Smooth muscle cell (in vitro differentiated cells): ENCODE data around the gene AOC3. TPM values are rescaled to one million over a fixed set of nuclear protein-coding genes. Genes with fewer than 3 reads are reported as not detected.
"Not testable (repeated sequence)": the region's sequence is repeated elsewhere in the genome, so short reads cannot be mapped to it uniquely, and the experiment has no call there.

ENCODE experiments used
- DNase-seq: peaks from one replicate; lab custom pipeline; 2025; ENCODE audit not compliant: unreplicated experiment; lab: John Stamatoyannopoulos, UW
- H2AFZ ChIP-seq: fragments of 200-600 bp; sonication (generic); 2 replicates; pipeline ENCODE4 v1.6.0; 2016; ENCODE audit warnings: antibody characterized with exemption, low read depth, mild to moderate bottlenecking
- H3F3A ChIP-seq: fragments of 200-600 bp; sonication (generic); 2 replicates; pipeline ENCODE4 v1.6.0; 2017; ENCODE audit warnings: antibody characterized with exemption, low read depth
- H3K27ac ChIP-seq: fragments of 200-600 bp; sonication (generic); 2 replicates; pipeline ENCODE4 v1.5.1; 2016; ENCODE audit warnings: low read depth, mild to moderate bottlenecking
- H3K27me3 ChIP-seq: fragments of 200-600 bp; sonication (generic); 2 replicates; pipeline ENCODE4 v1.6.1; 2016; ENCODE audit warnings: low read depth, mild to moderate bottlenecking
- H3K36me3 ChIP-seq: fragments of 200-600 bp; sonication (generic); 2 replicates; pipeline ENCODE4 v1.5.1; 2016; ENCODE audit warnings: low read depth
- H3K4me1 ChIP-seq: fragments of 200-600 bp; sonication (generic); 2 replicates; pipeline ENCODE4 v1.5.1; 2016; ENCODE audit warnings: low read depth
- H3K4me2 ChIP-seq: fragments of 200-600 bp; sonication (generic); 2 replicates; pipeline ENCODE4 v1.6.0; 2016; ENCODE audit warnings: mild to moderate bottlenecking
- H3K4me3 ChIP-seq: fragments of 200-600 bp; sonication (generic); 2 replicates; pipeline ENCODE4 v1.5.1; 2016; ENCODE audit warnings: mild to moderate bottlenecking
- H3K79me2 ChIP-seq: fragments of 200-600 bp; sonication (generic); 2 replicates; pipeline ENCODE4 v1.6.0; 2016; ENCODE audit warnings: low read depth, mild to moderate bottlenecking
- H3K9ac ChIP-seq: fragments of 200-600 bp; sonication (generic); 2 replicates; pipeline ENCODE4 v1.6.0; 2016; ENCODE audit warnings: low read depth
- H3K9me3 ChIP-seq: fragments of 200-600 bp; sonication (generic); replicated peaks from 2 replicates; pipeline ENCODE4 v1.5.1; 2016; ENCODE audit warnings: low read depth
- H4K20me1 ChIP-seq: fragments of 200-600 bp; sonication (generic); 2 replicates; pipeline ENCODE4 v1.6.0; 2016; ENCODE audit warnings: low read depth
- CTCF ChIP-seq: fragments of 200-600 bp; sonication (generic); IDR thresholded peaks from 2 replicates; pipeline ENCODE4 v1.5.1; 2017; ENCODE audit warnings: borderline replicate concordance, mild to moderate bottlenecking, antibody characterized with exemption; ENCODE audit not compliant: insufficient read depth, poor library complexity, severe bottlenecking
- WGBS: methylation state at CpG from one replicate; pipeline ENCODE4 v1.1.7; 2016; ENCODE audit warnings: low lambda C conversion rate; 5-methylcytosine and 5-hydroxymethylcytosine counted together
- polyA plus RNA-seq: library from polyadenylated mRNA; unstranded; fragments of >200 nt; fragmentation: Nextera tagmentation; extraction: Ambion mirVana; gene quantifications from 2 replicates; pipeline ENCODE4 v1.2.1, GENCODE V29; 2016
- total RNA-seq: library from RNA; depleted of rRNA; stranded (reverse); fragments of >200 nt; gene quantifications from 2 replicates; pipeline ENCODE4 v1.2.3, GENCODE V29; 2014

AOC3 gene
- total and polyA plus RNA-seq, 2 experiments from 2014 or later = 0.65 to 0.90 TPM

- H3K9ac ChIP-seq = no peak overlapping the region
- DNase-seq = no peak
- no peaks in the 10 kb centered on the region for H4K20me1 ChIP-seq
- TF ChIP-seq CTCF = no peak
- no peaks in the 10 kb centered on the region for H3K36me3 ChIP-seq
- H3F3A ChIP-seq = no peaks in the 10 kb centered on the region
- H3K79me2 ChIP-seq = no peaks in the 10 kb centered on the region
- no peak overlapping the region for H3K4me2 ChIP-seq
- H3K27me3 ChIP-seq = no peaks in the 10 kb centered on the region
- H3K4me1 ChIP-seq = no peaks in the 10 kb centered on the region
- H3K9me3 ChIP-seq = no peaks in the 10 kb centered on the region
- 70% methylated on average over 7 of the region's 7 CpGs for whole genome bisulfite sequencing
- H3K4me3 ChIP-seq = no peak overlapping the region
- no peak overlapping the region for H2AFZ ChIP-seq
- no peak overlapping the region for H3K27ac ChIP-seq
Measured at GRCh38 chr17:42883802-42884558, 33.0 kb downstream of the AOC3 start.

GRCh38 chr17:42885806-42886205 is 34.8 kb downstream of the AOC3 start:
- not testable (repeated sequence) for H3K4me1 ChIP-seq, H3K9me3 ChIP-seq, H3K27ac ChIP-seq, H3K79me2 ChIP-seq, H3K4me3 ChIP-seq, H4K20me1 ChIP-seq, DNase-seq, H3K9ac ChIP-seq, H3K36me3 ChIP-seq, H3F3A ChIP-seq, H2AFZ ChIP-seq, H3K4me2 ChIP-seq, H3K27me3 ChIP-seq
- 95% methylated on average over 3 of the region's 3 CpGs for WGBS

GRCh38 chr17:42886283-42887176 is 35.5 kb downstream of the AOC3 start:
- Histone ChIP-seq H3K4me1 (no peaks in the 10 kb centered on the region), H3K9ac (no peak overlapping the region), H3K27me3 (no peaks in the 10 kb centered on the region), H3F3A (peaks cover 3% of the 10 kb centered on the region), H3K9me3 (no peaks in the 10 kb centered on the region), H3K27ac (no peak overlapping the region), H3K36me3 (no peaks in the 10 kb centered on the region), H2AFZ (no peak overlapping the region), H4K20me1 (no peaks in the 10 kb centered on the region), H3K79me2 (no peaks in the 10 kb centered on the region), H3K4me2 (no peak overlapping the region), H3K4me3 (no peak overlapping the region)
- no peak for TF ChIP-seq CTCF
- no peak for DNase-seq
- 92% methylated on average over 15 of the region's 15 CpGs for WGBS

GRCh38 chr17:42889809-42890208 is 38.8 kb downstream of the AOC3 start:
- Histone ChIP-seq H3K27me3 (no peaks in the 10 kb centered on the region), H2AFZ (no peak overlapping the region), H3K79me2 (no peaks in the 10 kb centered on the region), H3K9me3 (no peaks in the 10 kb centered on the region), H3K4me1 (peaks cover 3% of the 10 kb centered on the region), H3K27ac (no peak overlapping the region), H3K9ac (no peak overlapping the region), H3F3A (peaks cover 7% of the 10 kb centered on the region), H4K20me1 (no peaks in the 10 kb centered on the region), H3K36me3 (no peaks in the 10 kb centered on the region), H3K4me3 (no peak overlapping the region), H3K4me2 (no peak overlapping the region)
- no peak for TF ChIP-seq CTCF
- WGBS = 90% methylated on average over 6 of the region's 7 CpGs
- DNase-seq = no peak
